GM10847 (cell line): ENCODE measurements around the gene ANKHD1.

Experiments
- POLR2A ChIP-seq: IDR thresholded peaks from 2 replicates; pipeline ENCODE4 v1.6.1; 2011; ENCODE audit not compliant: insufficient read length; ENCODE audit errors: extremely low read depth

ANKHD1 gene

DNA sequence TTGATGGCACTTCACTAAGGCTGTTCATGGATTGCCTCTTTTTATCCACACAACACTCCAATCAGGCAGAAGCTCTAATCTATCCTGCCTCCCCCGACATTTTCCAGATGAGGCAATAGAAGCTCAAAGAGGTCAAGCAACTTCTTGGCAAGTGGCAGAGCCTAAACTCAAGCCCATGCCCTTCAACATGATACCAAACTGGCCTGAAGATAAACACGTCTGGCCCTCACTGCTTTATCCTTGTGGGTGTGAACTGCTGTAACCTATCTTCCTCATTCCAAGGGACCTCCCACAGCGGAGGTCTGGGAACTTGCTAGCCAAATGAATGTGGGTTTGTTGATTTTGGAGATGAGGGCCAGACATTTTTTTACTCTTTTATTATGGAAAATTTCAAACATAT is 172.5 kb downstream of the ANKHD1 start:
- TF ChIP-seq POLR2A, result no peak

DNA sequence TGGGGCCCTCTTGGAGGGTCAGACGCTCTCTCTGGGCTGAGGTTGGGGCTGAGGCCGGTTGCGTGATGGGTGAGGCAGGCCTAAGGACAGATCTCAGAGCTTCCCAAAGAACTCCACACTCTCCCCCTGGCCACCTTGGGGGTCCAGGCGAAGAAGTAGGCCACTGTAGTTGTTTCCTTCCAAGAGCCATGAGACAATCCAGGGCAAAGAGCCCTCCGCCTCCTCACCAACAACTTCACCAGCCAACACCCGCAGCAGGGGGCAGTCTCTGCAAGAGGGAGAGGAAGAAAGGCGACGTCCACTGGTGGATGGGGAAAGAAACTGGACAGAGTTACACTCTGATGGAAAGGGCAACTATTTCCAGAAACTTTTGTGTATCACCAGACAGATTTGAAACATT is 173.7 kb downstream of the ANKHD1 start:
- no peak for TF ChIP-seq POLR2A

DNA sequence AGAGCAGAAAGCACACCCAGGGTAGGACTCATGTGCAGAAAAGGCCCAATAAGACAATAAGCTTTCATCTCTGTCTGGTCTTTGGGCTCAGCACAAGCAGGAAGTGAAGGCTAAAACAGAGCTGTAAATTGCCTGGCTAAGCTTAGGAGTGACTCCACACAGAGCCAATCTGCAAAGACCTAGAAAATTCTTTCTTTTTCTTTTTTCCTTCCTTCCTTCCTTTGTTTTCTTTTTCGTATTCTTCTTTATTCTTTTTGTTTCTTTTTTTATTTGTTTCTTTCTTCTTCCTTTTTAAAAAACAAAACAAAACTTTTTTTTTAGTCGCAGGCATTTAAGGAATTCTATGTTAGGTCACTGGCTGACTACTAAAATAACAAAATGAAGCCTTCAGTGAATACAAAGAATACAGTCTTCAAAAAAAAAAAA is 175.2 kb downstream of the ANKHD1 start:
- no peak for TF ChIP-seq POLR2A

DNA sequence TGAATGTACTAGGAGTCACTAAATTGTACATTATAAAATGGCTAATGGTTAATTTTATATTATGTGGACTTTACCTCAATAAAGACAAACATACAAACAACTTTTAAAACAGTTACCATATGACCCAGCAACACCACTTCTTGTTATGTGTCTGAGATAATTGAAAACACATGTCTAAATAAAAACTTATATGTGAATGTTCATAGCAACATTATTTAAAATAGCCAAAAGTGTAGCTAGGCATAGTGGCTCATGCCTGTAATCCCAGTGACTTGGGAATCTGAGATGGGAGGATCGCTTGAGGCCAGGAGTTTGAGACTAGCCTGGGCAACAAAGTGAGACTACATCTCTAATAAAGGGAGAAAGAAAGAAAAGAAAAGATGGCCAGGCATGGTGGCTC is 185.9 kb downstream of the ANKHD1 start:
- TF ChIP-seq POLR2A, result no peak

DNA sequence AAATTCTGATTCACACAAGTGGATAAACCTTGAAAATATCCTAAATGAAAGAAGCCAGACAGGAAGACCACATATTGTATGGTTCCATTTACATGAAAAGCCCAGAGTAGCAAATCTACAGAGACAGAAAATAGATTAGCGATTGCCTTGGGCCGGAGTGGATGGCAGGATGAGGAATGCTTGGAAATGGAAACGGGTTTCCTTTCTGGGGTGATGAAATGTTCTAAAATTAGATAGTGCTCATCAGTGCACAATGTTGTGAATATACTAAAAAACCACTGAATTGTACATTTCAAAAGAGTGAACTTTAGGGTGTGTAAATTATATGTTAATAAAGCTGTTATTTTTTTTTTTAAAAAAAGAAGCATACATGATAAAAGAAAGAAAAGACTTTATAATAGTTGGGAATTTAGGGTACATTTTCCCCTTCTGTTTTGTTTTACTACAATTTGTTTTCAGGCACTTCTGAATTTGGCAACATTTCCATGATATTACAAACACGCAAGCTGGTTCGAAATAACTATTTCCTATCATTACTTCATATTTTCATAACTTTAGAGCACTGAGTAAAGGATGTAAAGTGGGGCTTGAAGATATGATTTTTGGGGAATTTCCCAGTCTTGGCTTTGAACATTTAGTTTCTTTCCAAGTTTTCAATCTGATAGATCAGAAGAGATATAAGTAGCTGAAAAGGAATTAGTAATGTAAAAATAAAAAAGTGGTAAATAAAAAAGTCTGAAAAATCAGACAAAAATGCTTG is 186.9 kb downstream of the ANKHD1 start:
- no peak for TF ChIP-seq POLR2A
